Stimulated activated CD4-positive, alpha-beta T cell treated with anti-CD3 and anti-CD28 coated beads, Interleukin-2, amount 100 ng/mL, for 48 hours (primary cell): Measurements from ENCODE around the gene PFKFB4.

Source experiments
- DNase-seq, 2 donors: peaks; one replicate each; pipeline ENCODE4 v3.0.0-alpha.2; 2020

The PFKFB4 gene

GRCh38 chr3:48581621-48582481, 25.2 kb upstream of the PFKFB4 start:
- DNase-seq, result no peak

- no peak for DNase-seq
These were observed 20.0 kb upstream of the PFKFB4 start for GRCh38 chr3:48576647-48577046.

- DNase-seq, result no peak
These were observed 18.8 kb upstream of the PFKFB4 start for GRCh38 chr3:48575366-48575765.

GRCh38 chr3:48573973-48574585, 17.5 kb upstream of the PFKFB4 start:
- no peak for DNase-seq

- DNase-seq, result no peak
These were observed 15.9 kb upstream of the PFKFB4 start for GRCh38 chr3:48572517-48572916.

GRCh38 chr3:48571938-48572337, 15.3 kb upstream of the PFKFB4 start:
- no peak for DNase-seq

GRCh38 chr3:48569808-48570450, 13.3 kb upstream of the PFKFB4 start:
- DNase-seq, result no peak

GRCh38 chr3:48569400-48569799, 12.8 kb upstream of the PFKFB4 start:
- no peak for DNase-seq

GRCh38 chr3:48568476-48568875, 11.9 kb upstream of the PFKFB4 start:
- DNase-seq, result no peak

- no peak for DNase-seq
These were observed 10.9 kb upstream of the PFKFB4 start for GRCh38 chr3:48567500-48567899.

- no peak for DNase-seq
These were observed 10.5 kb upstream of the PFKFB4 start for GRCh38 chr3:48567090-48567489.

- no peak for DNase-seq
These were observed 9.8 kb upstream of the PFKFB4 start for GRCh38 chr3:48566401-48566760.

- no peak for DNase-seq
These were observed 9.2 kb upstream of the PFKFB4 start for GRCh38 chr3:48565591-48566400.

GRCh38 chr3:48565186-48565585, 8.6 kb upstream of the PFKFB4 start:
- DNase-seq, result no peak

- no peak for DNase-seq
These were observed 8.1 kb upstream of the PFKFB4 start for GRCh38 chr3:48564667-48565066.

- DNase-seq, result no peak
These were observed 7.4 kb upstream of the PFKFB4 start for GRCh38 chr3:48564022-48564421.

- no peak for DNase-seq
These were observed 6.8 kb upstream of the PFKFB4 start, which contains the start of gene UCN2 for GRCh38 chr3:48563382-48563918. UCN2 (minus strand) TSS chr3:48563781; CDS start chr3:48563124, 657 bp downstream.

- DNase-seq, result no peak
These were observed 5.9 kb upstream of the PFKFB4 start for GRCh38 chr3:48562367-48563095.

GRCh38 chr3:48561045-48561736, 4.6 kb upstream of the PFKFB4 start:
- DNase-seq, result no peak

- DNase-seq, result no peak
These were observed 4.0 kb upstream of the PFKFB4 start for GRCh38 chr3:48560648-48561018.

GRCh38 chr3:48558493-48559134, 2.0 kb upstream of the PFKFB4 start:
- no peak for DNase-seq
